Measurements from ENCODE around the gene PIP4K2B. TPM values are rescaled to one million over a fixed set of nuclear protein-coding genes. Genes with fewer than 3 reads are reported as not detected.
A peak's percentile ranks its signal among the peaks of the same experiment; 100 is the strongest.

Gene PIP4K2B
- total RNA-seq, 1 donor from 2014 or later = 26.8 TPM

GRCh38 chr17:38779965-38780752, 19.2 kb downstream of the PIP4K2B start:
- no peak for DNase-seq (ENCODE audit: low read depth in 2 of 2)

- no peak for DNase-seq (ENCODE audit: low read depth in 2 of 2)
Measured at GRCh38 chr17:38777641-38778250, 21.6 kb downstream of the PIP4K2B start.

GRCh38 chr17:38773258-38773657, 26.1 kb downstream of the PIP4K2B start:
- DNase-seq (ENCODE audit: low read depth in 2 of 2) = no peak

GRCh38 chr17:38768417-38768816, 30.9 kb downstream of the PIP4K2B start:
- DNase-seq (ENCODE audit: low read depth in 2 of 2) = no peak

- DNase-seq (ENCODE audit: low read depth in 2 of 2) = no peak
Measured at GRCh38 chr17:38766341-38766740, 33.0 kb downstream of the PIP4K2B start.

GRCh38 chr17:38762231-38762630, 37.1 kb downstream of the PIP4K2B start:
- no peak for DNase-seq (ENCODE audit: low read depth in 2 of 2)

- DNase-seq (ENCODE audit: low read depth in 2 of 2) = peak in 1 of 2 donors; percentile 64
Measured at GRCh38 chr17:38761612-38762011, 37.7 kb downstream of the PIP4K2B start.

- DNase-seq (ENCODE audit: low read depth in 2 of 2) = no peak
Measured at GRCh38 chr17:38753071-38753506, 46.3 kb downstream of the PIP4K2B start.

GRCh38 chr17:38752308-38753070, 46.9 kb downstream of the PIP4K2B start, which contains the start of gene PSMB3:
TSS of gene PSMB3 (plus strand) at chr17:38752741. CDS start at chr17:38752827, 86 bp downstream.
- DNase-seq (ENCODE audit: low read depth in 2 of 2) = peak; percentile 100

GRCh38 chr17:38751808-38752307, 47.5 kb downstream of the PIP4K2B start:
- peak; percentile 71 to 85 for DNase-seq (ENCODE audit: low read depth in 2 of 2)

- no peak for DNase-seq (ENCODE audit: low read depth in 2 of 2)
Measured at GRCh38 chr17:38751144-38751807, 48.1 kb downstream of the PIP4K2B start.

- DNase-seq (ENCODE audit: low read depth in 2 of 2) = peak in 1 of 2 donors; percentile 35
Measured at GRCh38 chr17:38750312-38751121, 48.8 kb downstream of the PIP4K2B start.

GRCh38 chr17:38750044-38750311, 49.4 kb downstream of the PIP4K2B start:
- DNase-seq (ENCODE audit: low read depth in 2 of 2) = no peak

GRCh38 chr17:38749223-38750043, 49.9 kb downstream of the PIP4K2B start:
- peak; percentile 58 to 75 for DNase-seq (ENCODE audit: low read depth in 2 of 2)

- DNase-seq (ENCODE audit: low read depth in 2 of 2) = no peak
Measured at GRCh38 chr17:38748892-38749222, 50.5 kb downstream of the PIP4K2B start.

GRCh38 chr17:38748149-38748891, 51.0 kb downstream of the PIP4K2B start, which contains the start of gene PCGF2:
TSS of gene PCGF2 (minus strand) at chr17:38748336. CDS start at chr17:38740402, 7,934 bp downstream.
- DNase-seq (ENCODE audit: low read depth in 2 of 2) = peak in 1 of 2 donors; percentile 86

GRCh38 chr17:38747463-38748148, 51.8 kb downstream of the PIP4K2B start:
- DNase-seq (ENCODE audit: low read depth in 2 of 2) = no peak

- DNase-seq (ENCODE audit: low read depth in 2 of 2) = no peak
Measured at GRCh38 chr17:38746849-38747462, 52.4 kb downstream of the PIP4K2B start.
